Activated CD4-positive, alpha-beta T cell treated with anti-CD3 and anti-CD28 coated beads for 36 hours (primary cell): ENCODE data around the gene BBX. TPM values are rescaled to one million over a fixed set of nuclear protein-coding genes. Genes with fewer than 3 reads are reported as not detected.

Experiments
- ATAC-seq: fragments of 200-7000 bp; cut with Tn5 transposase; one replicate; pipeline ENCODE4 v1.10.0; 2021; ENCODE audit warnings: mild to moderate bottlenecking, moderate library complexity
- CTCF ChIA-PET: fragments of 350-600 bp; sonication (Branson Sonifier 250); formaldehyde crosslinking; loops from one replicate; lab custom pipeline; 2021; ENCODE audit warnings: antibody characterized with exemption; lab: Charles Lee
- POLR2A ChIA-PET: fragments of 350-600 bp; sonication (Branson Sonifier 250); formaldehyde crosslinking; loops from one replicate; lab custom pipeline; 2021; ENCODE audit warnings: antibody characterized with exemption, inconsistent platforms; lab: Charles Lee
- DNase-seq: peaks from one replicate; pipeline ENCODE4 v3.0.0-alpha.2; 2020
- H3K27ac Mint-ChIP-seq: one replicate; pipeline ENCODE4 v1.8.0; 2021; ENCODE audit warnings: mixed read lengths
- H3K27me3 Mint-ChIP-seq: one replicate; pipeline ENCODE4 v1.8.0; 2021; ENCODE audit warnings: mixed read lengths
- H3K36me3 Mint-ChIP-seq: one replicate; pipeline ENCODE4 v1.8.0; 2021; ENCODE audit warnings: low read depth, mixed read lengths
- H3K4me1 Mint-ChIP-seq: one replicate; pipeline ENCODE4 v1.8.0; 2021; ENCODE audit warnings: mixed read lengths
- H3K4me3 Mint-ChIP-seq: one replicate; pipeline ENCODE4 v1.8.0; 2021; ENCODE audit warnings: mild to moderate bottlenecking, moderate library complexity, mixed read lengths
- H3K9me3 Mint-ChIP-seq: one replicate; pipeline ENCODE4 v1.8.0; 2021; ENCODE audit warnings: low read depth, mixed read lengths
- intact Hi-C, 2 experiments: fragments of 100-400 bp; cut with DNase I in 1 of 2; cut with micrococcal nuclease in 1 of 2; formaldehyde crosslinking; loops; one replicate each; pipeline versions ENCODE4 v1.14.2 to v1.15.1; 2022 to 2024; cut with DNase I, micrococcal nuclease
- total RNA-seq, 2 experiments: library from RNA; stranded (reverse); gene quantifications; one replicate each; pipeline ENCODE4 v1.2.3, GENCODE V29; 2021

The BBX gene
- total RNA-seq, 2 experiments from 2014 or later: 38.9 to 63.4 TPM

DNA sequence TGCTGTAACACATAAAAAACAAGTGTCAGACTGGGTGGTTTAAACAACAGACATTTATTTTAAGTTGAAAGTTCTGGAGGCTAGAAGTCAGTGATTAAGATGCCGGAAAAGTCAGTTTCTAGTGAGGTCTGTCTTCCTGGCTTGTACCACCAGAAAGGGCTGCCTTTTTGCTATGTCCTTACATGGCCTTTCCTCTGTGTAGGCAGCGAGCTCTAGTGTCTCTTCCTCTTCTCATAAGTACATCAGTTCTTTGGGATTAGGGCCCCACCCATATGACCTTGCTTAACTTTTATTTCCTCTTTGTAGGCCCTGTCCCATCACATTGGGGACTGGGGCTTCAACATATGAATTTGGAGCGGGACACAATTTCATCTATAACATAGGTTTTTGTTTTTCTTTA lies 128.0 kb downstream of the BBX start:
- Mint-ChIP-seq H3K4me3 (no peak overlapping the region), H3K9me3 (peaks cover 3% of the 10 kb centered on the region), H3K36me3 (peaks cover 19% of the 10 kb centered on the region), H3K27me3 (no peaks in the 10 kb centered on the region), H3K27ac (no peak overlapping the region), H3K4me1 (peaks cover 19% of the 10 kb centered on the region)
- ChIA-PET POLR2A (no interaction called here), CTCF (no interaction called here)
- ATAC-seq: no peak
- intact Hi-C loops: no loop called here
- DNase-seq: no peak

GRCh38 chr3:107651782-107652181 lies 129.0 kb downstream of the BBX start:
- Mint-ChIP-seq H3K27ac (peak overlapping the region; percentile 27), H3K4me1 (peaks cover 19% of the 10 kb centered on the region), H3K9me3 (peaks cover 3% of the 10 kb centered on the region), H3K4me3 (no peak overlapping the region), H3K36me3 (peaks cover 19% of the 10 kb centered on the region), H3K27me3 (no peaks in the 10 kb centered on the region)
- ChIA-PET POLR2A (no interaction called here), CTCF (no interaction called here)
- intact Hi-C loops: no loop called here
- DNase-seq (no peak), ATAC-seq (peak; percentile 30)

DNA sequence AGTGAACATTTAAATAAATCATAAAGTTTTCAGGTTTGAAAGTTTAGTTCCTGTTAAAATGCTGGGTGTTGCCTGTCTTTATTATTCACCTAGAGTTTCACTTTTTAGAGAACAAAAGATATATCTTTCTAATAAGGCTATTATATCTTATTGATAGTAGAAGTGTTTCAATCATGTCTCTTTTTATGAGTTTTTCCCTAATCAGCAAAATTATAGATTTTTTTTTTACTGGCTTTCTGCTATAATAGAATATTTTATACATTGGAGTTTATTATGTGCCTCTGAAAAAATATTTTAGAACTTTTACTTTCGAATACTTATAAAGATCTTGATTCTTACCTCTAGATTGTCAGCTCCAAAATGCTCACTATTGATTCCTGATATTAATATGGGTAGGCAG lies 131.5 kb downstream of the BBX start:
- CTCF ChIA-PET: no interaction called here

DNA sequence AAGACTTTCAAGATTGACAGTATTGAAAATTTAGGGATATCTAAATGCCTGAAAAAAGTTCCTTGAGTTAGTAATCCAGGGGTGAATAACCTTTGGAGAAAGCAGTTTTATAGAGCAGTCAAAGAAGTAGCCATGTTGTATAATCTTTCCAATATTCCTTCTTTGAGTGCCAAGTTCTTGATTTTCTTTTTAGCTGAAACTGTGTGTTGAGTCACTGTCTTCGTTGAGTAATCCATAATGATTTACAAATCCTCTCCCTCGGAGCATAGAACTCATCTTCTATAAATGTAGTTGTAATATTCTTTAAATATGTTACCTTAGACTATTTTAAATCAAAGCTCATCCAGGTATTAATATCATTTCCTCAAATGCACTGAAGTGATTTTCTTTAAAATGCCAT lies 135.2 kb downstream of the BBX start:
- ChIA-PET CTCF (interaction anchor here (0.6 to 2.4 kb wide), 8 partner anchors 12 to 422 kb away, joined by 3 to 15 read pairs (median 3); no protein-coding TSS in a partner anchor), POLR2A (no interaction called here)
- intact Hi-C loops: no loop called here
- H3K27ac Mint-ChIP-seq: no peak overlapping the region
- H3K9me3 Mint-ChIP-seq: no peaks in the 10 kb centered on the region
- H3K4me3 Mint-ChIP-seq: no peak overlapping the region
- DNase-seq (no peak), ATAC-seq (no peak)
- peaks cover 24% of the 10 kb centered on the region for H3K4me1 Mint-ChIP-seq
- no peaks in the 10 kb centered on the region for H3K36me3 Mint-ChIP-seq
- H3K27me3 Mint-ChIP-seq: no peaks in the 10 kb centered on the region

More for the DNA sequence above, 131.5 kb downstream of the BBX start:
- ATAC-seq: no peak
- no peak overlapping the region for H3K4me3 Mint-ChIP-seq
- H3K27ac Mint-ChIP-seq: no peak overlapping the region
- peaks cover 4% of the 10 kb centered on the region for H3K36me3 Mint-ChIP-seq
- intact Hi-C loops: no loop called here
- peaks cover 3% of the 10 kb centered on the region for H3K9me3 Mint-ChIP-seq
- H3K27me3 Mint-ChIP-seq: no peaks in the 10 kb centered on the region
- POLR2A ChIA-PET: no interaction called here
- no peak for DNase-seq
- peaks cover 21% of the 10 kb centered on the region for H3K4me1 Mint-ChIP-seq

DNA sequence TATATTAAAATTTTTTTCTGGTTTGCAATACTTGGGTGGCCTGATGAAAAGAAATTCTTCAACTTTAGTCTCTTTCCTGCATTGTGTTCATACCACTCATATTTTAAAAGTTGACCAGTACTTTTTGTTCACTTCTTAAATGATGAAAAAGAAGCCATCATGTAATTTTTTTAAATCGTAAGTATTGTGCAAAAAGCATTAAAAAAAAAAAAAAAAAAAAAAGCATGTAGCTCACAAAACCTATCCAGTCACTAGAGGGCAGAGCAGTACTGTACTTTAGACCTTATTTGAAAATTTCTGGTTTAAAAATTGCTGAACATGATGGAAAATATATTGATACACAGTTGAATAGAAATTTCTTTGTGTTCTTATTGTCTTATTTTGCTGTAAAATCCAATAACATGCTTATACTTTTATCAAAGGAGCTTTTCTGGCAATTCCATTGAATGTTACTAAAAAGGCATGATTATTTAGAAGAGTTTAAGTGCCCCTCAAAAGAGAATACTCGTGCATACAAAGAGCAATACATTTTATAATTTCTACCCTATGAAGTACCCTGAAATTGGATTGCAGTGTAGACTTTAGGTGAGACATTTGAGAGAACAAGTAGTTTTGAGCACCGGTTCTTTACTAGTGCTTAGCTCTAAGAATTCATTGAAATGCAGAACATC lies 137.7 kb downstream of the BBX start:
- no peaks in the 10 kb centered on the region for H3K9me3 Mint-ChIP-seq
- ATAC-seq: no peak
- H3K4me3 Mint-ChIP-seq: no peak overlapping the region
- CTCF ChIA-PET: interaction anchor here (0.5 to 3.9 kb wide), 27 partner anchors 10 to 817 kb away, joined by 3 to 46 read pairs (median 4); partner anchors contain the start of gene BBX
- H3K4me1 Mint-ChIP-seq: peaks cover 26% of the 10 kb centered on the region
- POLR2A ChIA-PET: no interaction called here
- intact Hi-C loops: loop anchor here (2.0 to 10.0 kb wide), 4 partner anchors 82 to 426 kb away; no protein-coding TSS in a partner anchor
- no peak for DNase-seq
- H3K27me3 Mint-ChIP-seq: no peaks in the 10 kb centered on the region
- H3K27ac Mint-ChIP-seq: no peak overlapping the region
- no peaks in the 10 kb centered on the region for H3K36me3 Mint-ChIP-seq

GRCh38 chr3:107661447-107662123 lies 138.8 kb downstream of the BBX start:
- no peak overlapping the region for H3K4me3 Mint-ChIP-seq
- ChIA-PET CTCF (interaction anchor here (0.6 to 3.9 kb wide), 12 partner anchors 9 to 390 kb away, joined by 3 to 46 read pairs (median 5); no protein-coding TSS in a partner anchor), POLR2A (no interaction called here)
- peak; percentile 65 for ATAC-seq
- intact Hi-C loops: loop anchor here (2.0 to 10.0 kb wide), 4 partner anchors 81 to 427 kb away; no protein-coding TSS in a partner anchor
- no peaks in the 10 kb centered on the region for H3K27me3 Mint-ChIP-seq
- H3K27ac Mint-ChIP-seq: no peak overlapping the region
- peaks cover 26% of the 10 kb centered on the region for H3K4me1 Mint-ChIP-seq
- no peak for DNase-seq
- no peaks in the 10 kb centered on the region for H3K9me3 Mint-ChIP-seq
- H3K36me3 Mint-ChIP-seq: no peaks in the 10 kb centered on the region

DNA sequence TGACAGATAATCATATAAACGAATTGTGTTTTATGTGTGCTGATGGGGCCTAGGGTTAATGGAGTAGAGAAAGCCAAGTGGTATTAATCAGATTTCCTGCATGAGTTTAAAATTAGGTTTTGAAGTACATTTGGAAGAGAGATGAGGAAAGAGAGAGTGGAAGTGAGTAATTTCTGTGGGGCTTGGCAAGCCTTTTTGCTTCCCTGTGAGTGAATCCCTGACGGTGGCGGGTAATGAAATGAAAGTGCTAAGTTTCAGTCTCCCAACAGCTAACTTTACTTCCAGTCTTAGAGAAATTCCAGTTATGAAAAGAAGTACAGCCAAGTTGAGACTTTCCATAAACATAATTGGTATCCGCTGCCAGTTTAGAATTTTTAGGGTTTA lies 139.4 kb downstream of the BBX start:
- CTCF ChIA-PET: interaction anchor here (0.6 to 3.9 kb wide), 7 partner anchors 9 to 792 kb away, joined by 3 to 46 read pairs (median 4); no protein-coding TSS in a partner anchor
- DNase-seq: peak; percentile 16

GRCh38 chr3:107662586-107662985 lies 139.8 kb downstream of the BBX start:
- no peaks in the 10 kb centered on the region for H3K27me3 Mint-ChIP-seq
- H3K4me3 Mint-ChIP-seq: no peak overlapping the region
- intact Hi-C loops: loop anchor here (5.0 to 10.0 kb wide), 3 partner anchors 80 to 428 kb away; no protein-coding TSS in a partner anchor

More for the DNA sequence above, 139.4 kb downstream of the BBX start:
- POLR2A ChIA-PET: no interaction called here
- Mint-ChIP-seq H3K36me3 (no peaks in the 10 kb centered on the region), H3K9me3 (no peaks in the 10 kb centered on the region), H3K4me3 (no peak overlapping the region), H3K27ac (no peak overlapping the region), H3K27me3 (no peaks in the 10 kb centered on the region), H3K4me1 (peaks cover 26% of the 10 kb centered on the region)
- ATAC-seq: no peak
- intact Hi-C loops: loop anchor here (5.0 to 10.0 kb wide), 3 partner anchors 80 to 427 kb away; no protein-coding TSS in a partner anchor

DNA sequence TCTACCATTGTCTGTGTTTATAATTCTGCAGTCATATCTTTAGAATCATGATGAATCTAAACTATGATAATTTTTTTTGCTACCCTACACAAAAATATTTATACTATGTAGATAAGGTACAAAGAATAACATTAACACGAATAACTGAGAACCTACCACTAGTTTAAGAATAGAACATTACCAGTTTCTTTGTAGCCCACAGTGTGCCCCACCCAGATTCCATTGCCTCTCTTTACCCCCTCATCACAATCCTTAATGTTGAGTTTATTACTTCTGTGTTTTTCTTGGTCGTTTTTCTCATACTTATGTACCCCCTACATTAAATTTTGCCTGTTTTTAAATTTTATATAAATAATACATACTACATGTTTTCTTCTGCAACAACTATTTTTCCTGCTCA lies 140.5 kb downstream of the BBX start:
- no peaks in the 10 kb centered on the region for H3K27me3 Mint-ChIP-seq
- ATAC-seq (no peak), DNase-seq (no peak)
- ChIA-PET POLR2A (no interaction called here), CTCF (interaction anchor here (0.9 to 3.9 kb wide), 3 partner anchors 9 to 101 kb away, joined by 4 to 46 read pairs (median 5); no protein-coding TSS in a partner anchor)
- no peaks in the 10 kb centered on the region for H3K36me3 Mint-ChIP-seq
- peaks cover 24% of the 10 kb centered on the region for H3K4me1 Mint-ChIP-seq
- intact Hi-C loops: loop anchor here (5.0 to 10.0 kb wide), 3 partner anchors 79 to 428 kb away; no protein-coding TSS in a partner anchor
- H3K9me3 Mint-ChIP-seq: no peaks in the 10 kb centered on the region
- no peak overlapping the region for H3K4me3 Mint-ChIP-seq
- H3K27ac Mint-ChIP-seq: no peak overlapping the region

More at GRCh38 chr3:107662586-107662985, 139.8 kb downstream of the BBX start:
- peaks cover 26% of the 10 kb centered on the region for H3K4me1 Mint-ChIP-seq
- ChIA-PET CTCF (interaction anchor here (0.6 to 3.9 kb wide), 6 partner anchors 8 to 791 kb away, joined by 3 to 46 read pairs (median 4); no protein-coding TSS in a partner anchor), POLR2A (no interaction called here)
- no peaks in the 10 kb centered on the region for H3K9me3 Mint-ChIP-seq
- no peak overlapping the region for H3K27ac Mint-ChIP-seq
- ATAC-seq (no peak), DNase-seq (no peak)
- H3K36me3 Mint-ChIP-seq: no peaks in the 10 kb centered on the region

GRCh38 chr3:107664614-107665013 lies 141.9 kb downstream of the BBX start:
- Mint-ChIP-seq H3K4me1 (peaks cover 33% of the 10 kb centered on the region), H3K27ac (no peak overlapping the region), H3K27me3 (no peaks in the 10 kb centered on the region), H3K9me3 (no peaks in the 10 kb centered on the region), H3K36me3 (no peaks in the 10 kb centered on the region), H3K4me3 (no peak overlapping the region)
- POLR2A ChIA-PET: no interaction called here
- no peak for ATAC-seq
- DNase-seq: no peak
- intact Hi-C loops: loop anchor here (5.0 to 10.0 kb wide), 3 partner anchors 78 to 430 kb away; no protein-coding TSS in a partner anchor
- CTCF ChIA-PET: interaction anchor here (0.7 to 3.3 kb wide), 6 partner anchors 12 to 393 kb away, joined by 3 to 29 read pairs (median 3); no protein-coding TSS in a partner anchor

GRCh38 chr3:107665351-107665750 lies 142.6 kb downstream of the BBX start:
- intact Hi-C loops: loop anchor here in 1 of 2 experiments (10.0 kb wide), 1 partner anchor 431 kb away; no protein-coding TSS in a partner anchor
- ATAC-seq: no peak
- peaks cover 31% of the 10 kb centered on the region for H3K4me1 Mint-ChIP-seq
- H3K27ac Mint-ChIP-seq: no peak overlapping the region
- H3K4me3 Mint-ChIP-seq: no peak overlapping the region
- H3K36me3 Mint-ChIP-seq: no peaks in the 10 kb centered on the region
- no peak for DNase-seq
- no peaks in the 10 kb centered on the region for H3K27me3 Mint-ChIP-seq
- ChIA-PET POLR2A (no interaction called here), CTCF (interaction anchor here (0.7 to 3.3 kb wide), 6 partner anchors 11 to 394 kb away, joined by 3 to 29 read pairs (median 3); no protein-coding TSS in a partner anchor)
- no peaks in the 10 kb centered on the region for H3K9me3 Mint-ChIP-seq
